Measurements from ENCODE around the gene ARHGAP21. TPM values are rescaled to one million over a fixed set of nuclear protein-coding genes. Genes with fewer than 3 reads are reported as not detected.
A peak's percentile ranks its signal among the peaks of the same experiment; 100 is the strongest.
"Not testable (repeated sequence)": the region's sequence is repeated elsewhere in the genome, so short reads cannot be mapped to it uniquely, and the experiment has no call there.

Gene ARHGAP21
- total RNA-seq, result 79.2 TPM

DNA sequence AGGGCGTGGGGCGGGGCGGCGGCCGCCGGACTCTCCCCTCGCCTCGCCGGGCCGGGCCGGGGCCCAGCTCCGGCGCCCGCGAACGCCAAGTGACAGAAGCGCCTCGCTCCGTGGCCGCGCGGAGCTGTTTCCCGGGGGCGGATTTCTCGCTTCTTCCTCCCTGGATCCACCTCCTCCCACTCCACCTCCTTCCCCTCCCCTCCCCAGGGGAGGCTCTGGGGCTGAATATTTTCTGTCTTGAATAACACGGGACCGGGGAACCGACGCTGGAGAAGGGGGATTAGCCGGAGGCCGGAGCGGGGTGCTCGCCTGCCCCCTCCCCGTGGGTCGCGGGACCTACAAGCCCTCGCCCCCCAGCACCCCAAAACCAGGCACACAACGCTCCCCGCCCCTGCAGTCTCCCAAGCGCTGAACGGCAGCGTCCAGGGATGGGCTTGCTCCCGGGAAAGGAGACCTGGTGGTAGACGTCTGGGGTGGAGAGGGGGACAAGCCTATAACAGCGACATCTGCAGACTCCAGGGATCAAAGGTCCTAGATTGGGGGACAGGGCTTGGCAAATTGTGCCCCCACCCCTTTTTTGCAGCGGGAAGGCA, at the start of gene ARHGAP21:
Gene ARHGAP21, minus strand, starts transcription at position 100 of the 593 bp plus-strand sequence. CDS start 1,988 bp downstream, outside the sequence.
- peak; percentile 74 for DNase-seq

DNA sequence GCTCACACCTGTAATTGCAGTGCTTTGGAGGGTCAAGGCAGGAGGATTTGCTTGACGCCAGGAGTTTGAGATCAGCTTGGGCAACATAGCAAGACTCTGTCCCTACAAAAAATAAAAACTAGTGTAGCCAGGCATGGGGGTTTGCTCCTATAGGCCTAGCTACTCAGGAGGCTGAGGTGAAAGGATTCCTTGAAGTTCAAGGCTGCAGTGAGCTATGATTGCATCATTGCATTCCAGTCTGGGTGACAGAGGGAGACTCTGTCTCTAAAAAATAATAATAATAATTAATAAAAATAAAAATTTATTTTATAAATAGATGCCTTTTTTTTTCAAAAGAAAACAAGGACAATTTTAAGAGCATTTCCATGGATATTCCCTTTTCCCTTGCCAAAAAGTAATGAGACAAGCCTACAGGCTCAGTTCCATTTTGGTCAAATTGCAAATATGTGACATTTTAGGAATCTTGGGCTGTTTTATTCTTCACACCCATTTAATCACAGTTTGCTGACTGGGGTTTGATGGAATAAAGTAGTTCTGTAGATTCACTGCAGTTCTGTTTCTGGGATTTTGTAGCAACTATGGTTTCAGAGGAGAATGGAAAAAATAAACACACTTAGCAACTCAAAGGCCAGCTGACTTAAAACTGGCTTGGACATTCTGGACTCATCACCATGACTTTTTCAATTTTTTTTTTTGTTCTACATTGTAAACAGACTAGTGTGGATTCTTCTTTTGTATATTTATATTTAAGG, 48.4 kb upstream of the ARHGAP21 start:
- no peak for DNase-seq

DNA sequence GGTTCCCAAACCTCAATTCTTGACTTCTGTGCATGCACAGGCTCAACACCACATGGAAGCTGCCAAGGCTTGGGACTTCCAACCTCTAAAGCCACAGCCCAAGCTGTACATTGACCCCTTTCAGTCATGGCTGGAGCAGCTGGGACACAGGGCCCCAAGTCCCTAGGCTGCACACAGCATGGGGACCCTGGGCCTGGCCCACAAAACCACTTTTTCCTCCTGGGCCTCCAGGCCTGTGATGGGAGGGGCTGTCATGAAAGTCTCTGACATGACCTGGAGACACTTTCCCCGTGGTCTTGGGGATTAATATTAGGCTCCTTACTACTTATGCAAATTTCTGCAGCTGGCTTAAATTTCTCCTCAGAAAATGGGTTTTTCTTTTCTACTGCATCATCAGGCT, 41.3 kb upstream of the ARHGAP21 start:
- not testable (repeated sequence) for DNase-seq

DNA sequence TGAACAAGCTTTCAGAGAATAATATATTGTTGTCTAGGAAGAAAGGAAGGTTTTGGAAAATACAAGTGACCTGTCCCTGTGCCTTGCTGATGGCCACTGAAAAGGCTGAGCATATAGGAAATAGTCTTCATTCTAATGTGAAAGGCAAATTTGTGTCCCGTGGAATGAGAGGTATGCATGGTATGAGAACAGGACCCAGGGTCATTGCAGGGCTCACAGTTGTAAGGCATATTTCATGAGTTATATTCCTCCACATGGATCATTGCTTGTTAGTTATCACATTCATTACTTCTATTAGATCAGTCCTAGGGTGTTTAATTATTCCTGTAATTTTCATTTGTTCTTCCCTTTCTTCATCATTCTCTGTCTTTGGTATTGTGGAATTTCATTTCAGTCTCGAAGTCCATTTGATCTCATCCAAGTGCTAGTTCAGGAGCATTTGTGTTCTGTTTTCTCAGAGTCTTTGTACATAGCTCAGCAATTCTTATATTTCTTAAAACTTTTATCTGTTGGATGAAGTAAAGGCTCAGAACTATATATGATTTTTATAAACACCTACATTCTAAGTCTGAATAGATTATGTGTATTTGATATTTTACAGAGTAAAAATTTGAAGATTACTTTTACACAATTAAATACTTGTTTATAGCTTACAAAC, 39.4 kb upstream of the ARHGAP21 start:
- DNase-seq, result no peak

DNA sequence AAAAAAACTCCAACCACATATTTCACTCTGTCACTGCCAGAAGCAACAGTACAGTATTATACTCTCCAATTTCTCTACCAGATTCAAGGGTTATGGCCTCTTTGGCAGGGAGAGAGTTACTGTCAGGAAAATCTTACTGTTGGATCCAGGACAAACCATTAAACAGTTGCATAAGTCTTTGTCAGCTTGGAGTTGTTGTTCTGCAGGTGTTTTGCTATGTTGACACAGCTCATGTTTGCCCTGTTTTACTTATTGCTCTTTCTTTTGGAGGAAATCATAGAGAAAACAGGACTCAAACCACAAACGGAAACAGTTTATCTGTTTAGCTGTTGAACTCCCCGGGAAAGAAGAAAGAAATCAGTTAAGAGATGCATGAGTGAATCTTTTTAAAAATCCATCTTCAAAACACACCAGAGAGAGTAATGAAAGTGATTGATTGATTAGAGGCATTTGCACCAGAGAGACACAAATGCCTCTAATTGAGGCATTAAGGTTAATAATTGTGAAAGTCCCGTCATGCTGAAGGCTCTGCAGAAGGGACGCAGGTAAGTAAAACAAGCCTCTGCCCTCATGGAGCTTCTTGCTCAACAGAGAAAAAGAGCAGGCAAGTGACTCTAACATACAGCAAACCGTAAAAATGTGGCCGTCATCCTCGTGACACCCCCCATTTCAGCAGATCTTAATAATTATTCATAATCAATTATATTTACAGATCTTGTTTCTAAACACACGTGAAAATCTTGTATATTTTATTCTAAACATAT, 38.7 kb upstream of the ARHGAP21 start:
- DNase-seq, result no peak

DNA sequence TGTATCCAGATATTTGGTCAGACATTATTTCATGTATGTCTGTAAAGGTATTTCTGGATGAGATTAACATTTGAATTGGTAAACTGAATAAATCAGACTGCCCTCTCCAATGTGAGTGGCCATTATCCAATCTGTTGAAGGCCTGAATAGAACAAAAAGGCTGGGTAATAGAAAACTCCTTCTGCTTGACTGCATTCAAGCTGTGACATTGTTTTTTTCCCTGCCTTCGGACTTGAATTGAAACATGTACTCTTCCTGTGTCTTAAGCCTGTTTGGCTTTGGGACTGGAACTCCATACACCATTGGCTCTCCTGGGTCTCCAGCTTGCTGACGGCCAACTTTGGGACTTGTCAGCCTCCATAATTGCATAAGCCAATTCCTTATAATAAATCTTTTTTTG, 36.0 kb upstream of the ARHGAP21 start:
- DNase-seq, result no peak

DNA sequence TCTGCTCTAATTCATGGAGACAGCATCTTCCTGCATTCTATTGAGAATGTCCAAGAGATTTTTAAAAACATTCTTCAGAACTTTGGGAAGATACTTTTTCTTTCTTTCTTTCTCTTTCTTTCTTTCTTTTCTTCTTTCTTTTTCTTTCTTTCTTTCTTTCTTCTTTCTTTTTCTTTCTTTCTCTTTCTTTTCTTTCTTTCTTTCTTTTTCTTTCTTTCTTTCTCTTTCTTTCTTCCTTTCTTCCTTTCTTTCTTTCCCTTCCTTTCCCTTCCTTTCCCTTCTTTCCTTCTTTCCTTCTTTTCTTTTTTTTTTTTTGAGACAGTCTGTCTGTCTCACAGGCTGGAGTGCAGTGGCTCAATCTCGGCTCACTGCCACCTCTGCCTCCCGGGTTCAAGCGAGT, 34.6 kb upstream of the ARHGAP21 start:
- DNase-seq, result not testable (repeated sequence)

DNA sequence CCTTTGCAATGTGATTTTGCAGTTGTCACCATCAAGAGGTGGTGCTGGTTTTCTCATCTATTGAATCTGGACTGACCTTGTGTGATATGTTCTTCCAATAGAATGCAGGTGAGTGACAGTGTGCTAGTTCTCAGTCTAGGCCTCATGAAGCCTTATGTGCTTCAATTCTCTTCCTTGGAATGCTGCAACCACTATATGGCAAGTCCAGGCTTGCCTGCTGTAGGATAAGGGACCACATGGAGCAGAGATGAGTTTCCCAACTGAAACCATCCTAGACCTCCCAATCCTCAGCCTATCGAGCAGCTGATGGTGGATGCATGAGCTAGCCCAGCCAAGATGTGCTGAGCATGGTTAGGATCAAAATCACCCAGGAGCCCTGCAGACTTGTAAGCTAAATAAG, 32.6 kb upstream of the ARHGAP21 start:
- no peak for DNase-seq

DNA sequence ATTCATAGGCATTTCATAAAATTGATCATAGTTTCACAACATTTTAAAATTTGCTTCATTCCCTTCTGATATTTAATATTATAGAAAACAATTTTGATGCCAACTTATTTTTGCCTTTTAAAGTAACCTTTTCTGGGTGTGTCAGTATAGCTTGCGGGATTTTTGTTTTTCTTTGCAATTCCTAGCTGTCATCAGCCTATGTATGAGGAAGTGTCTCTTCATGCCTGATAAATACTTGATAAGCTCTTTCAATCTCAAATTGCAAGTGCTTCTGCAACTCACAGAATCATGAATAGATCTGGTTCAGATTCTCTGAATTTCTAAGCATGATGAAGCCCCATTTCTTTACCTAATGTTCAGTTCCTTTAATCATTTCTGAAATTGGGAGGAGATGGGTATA, 28.0 kb upstream of the ARHGAP21 start:
- DNase-seq, result no peak

DNA sequence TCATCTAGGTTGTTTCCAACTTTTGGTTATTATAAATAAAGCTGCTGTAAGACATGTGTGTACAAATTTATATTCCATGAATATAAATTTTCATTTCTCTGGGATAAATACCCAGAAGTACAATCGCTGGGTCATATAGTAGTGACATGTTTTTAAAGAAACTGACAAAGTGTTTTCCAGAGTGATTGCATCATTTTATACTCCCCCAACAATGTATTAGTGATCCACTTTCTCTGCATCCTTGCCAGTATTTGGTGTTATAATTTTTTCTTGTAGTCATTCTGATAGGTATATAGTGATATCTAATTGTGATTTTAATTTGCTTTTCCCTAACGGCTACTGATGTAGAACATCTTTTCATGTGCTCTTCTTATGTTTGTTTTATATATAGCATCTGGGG, 27.0 kb upstream of the ARHGAP21 start:
- DNase-seq, result no peak

DNA sequence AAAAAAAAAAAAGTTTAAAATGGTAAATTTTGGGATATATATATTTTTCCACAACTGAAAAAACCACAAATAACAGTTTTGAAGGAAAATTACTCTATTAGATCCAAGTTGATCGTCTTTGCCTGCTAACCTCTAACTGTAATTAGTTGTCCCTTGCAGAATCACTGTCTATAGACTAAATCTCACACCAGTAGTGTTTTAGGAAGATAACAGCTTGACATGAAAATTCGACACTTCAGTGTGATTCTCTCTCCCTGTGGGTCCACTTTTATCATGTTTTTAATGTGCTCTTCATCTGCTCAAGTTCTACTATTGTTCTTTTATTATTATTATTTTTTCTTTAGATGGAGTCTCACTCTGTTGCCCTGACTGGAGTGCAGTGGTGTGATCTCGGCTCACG, 24.5 kb upstream of the ARHGAP21 start:
- no peak for DNase-seq

DNA sequence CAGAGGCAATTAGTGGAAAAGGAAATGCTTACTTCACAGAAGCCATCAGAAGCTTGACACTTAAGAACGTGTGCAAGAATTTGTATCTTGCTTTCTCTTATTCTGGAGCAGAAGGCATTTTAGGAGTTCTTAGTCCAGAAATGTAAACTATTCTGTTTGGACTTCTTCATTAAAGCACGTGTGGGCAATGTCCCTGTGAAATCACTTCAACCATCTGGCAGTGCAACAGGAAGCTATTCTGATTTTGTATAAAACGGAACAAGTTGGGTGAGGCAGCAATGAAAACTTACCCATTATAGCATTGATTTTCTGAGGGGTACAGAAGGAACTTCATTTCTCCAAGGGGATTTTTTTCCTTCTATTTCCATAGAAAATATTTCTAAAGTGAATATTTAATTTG, 21.3 kb upstream of the ARHGAP21 start:
- DNase-seq, result no peak

DNA sequence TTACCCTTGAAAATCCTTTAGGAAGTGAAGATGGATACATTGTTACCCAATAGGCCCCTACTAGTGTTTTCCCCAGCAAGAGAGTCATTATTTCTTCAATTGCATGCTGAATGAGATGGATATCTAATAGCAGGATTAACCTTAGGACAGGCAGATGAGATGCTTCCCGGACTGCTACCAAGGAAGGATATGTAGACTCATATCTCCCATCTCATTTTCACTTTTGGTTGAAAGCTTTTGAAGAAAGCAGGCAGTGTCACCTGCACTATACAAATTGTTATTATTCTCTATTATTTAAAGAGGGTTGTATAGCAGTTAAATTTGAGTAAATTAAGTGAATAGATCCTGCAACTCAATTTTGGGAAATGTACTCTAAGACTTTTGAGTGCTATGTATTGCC, 17.0 kb upstream of the ARHGAP21 start:
- DNase-seq, result no peak

DNA sequence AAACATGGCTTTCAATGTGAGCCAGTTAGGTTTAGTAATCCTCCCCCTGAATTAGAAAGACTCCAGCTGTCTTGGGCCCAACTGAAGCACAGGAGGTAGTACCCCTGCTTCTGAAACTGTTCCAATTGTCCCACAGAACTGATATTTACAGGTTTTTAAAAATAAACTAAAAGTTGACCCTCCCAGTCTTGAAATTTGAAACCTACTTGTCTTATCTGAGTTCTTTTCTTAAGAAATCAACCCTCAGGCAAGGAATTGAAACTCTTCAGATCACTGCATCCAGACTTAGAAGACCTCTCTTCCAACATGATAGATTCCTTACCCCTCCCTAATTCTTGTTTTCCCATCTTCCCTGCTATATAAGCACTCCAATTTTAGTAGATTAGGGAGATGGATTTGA, 13.3 kb upstream of the ARHGAP21 start:
- no peak for DNase-seq

DNA sequence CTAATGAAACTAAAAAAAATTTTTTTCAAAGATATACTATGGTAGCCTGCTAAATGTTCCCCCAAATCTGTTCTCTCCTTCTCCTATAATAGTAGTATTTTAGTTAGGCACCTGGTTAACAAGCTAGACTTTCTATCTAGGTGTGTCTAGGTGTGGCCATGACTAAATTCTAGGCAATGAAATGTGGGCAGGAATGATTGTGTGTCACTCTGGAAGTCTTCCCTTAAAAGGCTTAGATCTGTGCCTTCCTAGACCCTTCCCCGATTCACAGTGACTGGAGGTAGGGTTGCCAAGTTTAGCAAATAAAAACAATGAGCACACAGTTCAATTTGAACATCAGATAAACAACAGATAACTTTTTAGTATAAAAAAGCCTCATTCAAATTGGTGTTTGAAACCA, 8.3 kb upstream of the ARHGAP21 start:
- DNase-seq, result no peak

DNA sequence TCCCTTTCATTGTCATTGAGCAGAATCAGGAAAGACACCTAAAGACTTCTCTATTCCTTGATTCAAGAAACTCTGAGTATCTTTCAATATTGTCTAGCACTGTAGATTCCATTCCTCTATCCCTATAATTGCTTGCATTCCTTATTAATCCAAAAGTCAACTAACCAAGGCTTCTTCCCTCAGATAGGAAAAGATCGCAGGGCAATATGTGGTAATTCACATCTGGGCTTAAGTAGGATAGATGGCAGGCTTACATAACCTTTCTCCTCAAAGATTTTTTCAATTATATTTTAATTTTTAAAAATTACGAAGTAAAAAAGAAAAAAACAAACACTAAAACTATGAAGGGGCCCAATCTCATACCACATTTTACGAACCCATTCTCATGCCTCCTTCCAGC, 7.1 kb upstream of the ARHGAP21 start:
- DNase-seq, result no peak

DNA sequence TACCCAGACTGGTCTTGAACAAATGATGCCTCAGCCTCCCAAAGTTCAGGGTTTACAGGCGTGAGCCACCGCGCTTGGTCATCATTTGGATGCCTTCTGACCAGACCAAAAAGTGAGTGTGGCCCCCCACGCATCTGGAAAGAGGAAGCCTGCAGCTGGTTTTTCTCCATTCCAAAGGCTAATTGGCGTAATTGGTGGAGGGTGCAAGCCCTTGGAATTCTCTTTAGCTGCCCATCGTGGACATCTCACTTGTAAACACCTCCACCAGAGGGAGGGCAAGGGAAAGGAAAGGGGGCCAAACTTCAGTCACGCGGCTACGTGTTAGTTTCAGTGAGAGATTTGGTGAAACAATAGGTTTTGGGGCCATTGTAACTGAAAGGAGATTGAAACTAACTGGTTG, 4.1 kb upstream of the ARHGAP21 start:
- no peak for DNase-seq

DNA sequence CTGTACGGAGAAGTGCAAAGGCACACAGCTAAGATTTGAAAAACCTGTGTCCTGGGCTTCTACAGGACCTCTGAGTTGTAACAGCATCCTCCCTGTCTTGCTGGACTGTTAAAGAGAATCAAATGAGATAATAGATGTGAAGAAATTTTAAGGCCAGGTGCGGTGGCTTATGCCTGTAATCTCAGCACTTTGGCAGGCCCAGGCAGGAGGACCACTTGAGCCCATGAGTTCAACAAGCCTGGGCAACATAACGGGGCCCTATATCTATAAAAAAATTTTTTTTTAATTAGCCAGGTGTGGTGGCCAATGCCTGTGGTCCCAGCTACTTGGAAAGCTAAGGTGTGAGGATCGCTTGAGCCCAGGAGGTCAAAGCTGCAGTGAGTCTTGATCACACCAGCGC, 2.9 kb upstream of the ARHGAP21 start:
- no peak for DNase-seq

DNA sequence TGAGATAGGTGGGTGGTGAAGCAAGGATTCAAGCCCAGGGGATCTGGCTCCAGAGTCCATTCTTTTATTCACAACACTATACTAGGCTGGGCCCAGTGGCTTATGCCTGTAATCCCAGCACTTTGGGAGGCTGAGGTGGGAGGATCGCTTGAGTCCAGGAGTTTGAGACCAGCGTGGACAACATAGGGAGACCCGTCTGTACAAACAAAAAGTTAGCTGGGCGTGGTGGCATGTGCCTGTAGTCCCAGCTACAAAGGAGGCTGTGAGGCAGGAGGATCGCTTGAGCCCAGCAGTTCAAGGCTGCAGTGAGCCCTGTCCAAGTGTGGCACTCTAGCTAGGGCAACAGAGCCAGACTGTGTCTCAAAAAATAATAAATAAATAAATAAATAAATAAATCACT, 2.3 kb upstream of the ARHGAP21 start:
- not testable (repeated sequence) for DNase-seq

DNA sequence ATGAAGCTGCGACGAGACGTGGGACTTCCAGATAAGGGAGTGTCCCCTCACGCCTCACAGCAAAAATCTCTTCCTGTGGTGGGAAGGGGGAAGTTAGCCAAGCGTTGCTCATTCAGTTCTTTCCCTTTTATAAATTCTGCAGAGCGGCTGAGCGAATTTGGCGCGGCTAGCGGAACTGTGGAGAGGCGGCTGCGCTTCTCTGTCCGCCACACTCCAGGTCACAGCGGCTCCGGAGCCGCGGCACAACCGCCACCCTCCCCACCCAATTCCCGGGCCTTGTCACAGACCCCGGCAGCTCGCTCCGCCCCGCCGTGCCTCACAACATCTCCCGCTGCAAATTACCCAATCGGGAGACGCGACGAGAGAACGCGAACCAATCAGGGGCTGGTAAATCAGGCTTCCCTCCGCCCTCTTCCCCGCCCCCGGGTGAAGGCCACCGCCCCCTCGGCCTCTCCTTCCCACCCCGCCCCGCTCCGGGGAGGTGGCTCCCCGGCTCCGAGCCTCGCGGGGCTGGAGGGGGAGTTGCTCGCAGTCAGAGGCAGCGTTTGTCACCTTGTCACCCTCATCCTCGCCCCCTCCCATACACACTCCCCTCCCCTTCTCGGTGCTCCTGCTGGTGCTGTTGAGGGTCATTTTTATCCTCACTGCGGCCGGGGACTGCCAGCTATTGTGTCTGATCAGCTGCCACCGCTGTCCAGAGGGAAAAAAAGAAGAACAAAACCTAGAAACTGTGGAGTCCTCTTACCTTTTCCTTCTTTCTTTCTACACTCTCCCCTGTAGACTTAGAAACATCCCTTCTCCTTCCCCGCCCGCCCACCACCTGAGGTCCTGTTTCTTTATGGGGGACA, 918 bp upstream of the ARHGAP21 start:
- DNase-seq, result peak; percentile 98

DNA sequence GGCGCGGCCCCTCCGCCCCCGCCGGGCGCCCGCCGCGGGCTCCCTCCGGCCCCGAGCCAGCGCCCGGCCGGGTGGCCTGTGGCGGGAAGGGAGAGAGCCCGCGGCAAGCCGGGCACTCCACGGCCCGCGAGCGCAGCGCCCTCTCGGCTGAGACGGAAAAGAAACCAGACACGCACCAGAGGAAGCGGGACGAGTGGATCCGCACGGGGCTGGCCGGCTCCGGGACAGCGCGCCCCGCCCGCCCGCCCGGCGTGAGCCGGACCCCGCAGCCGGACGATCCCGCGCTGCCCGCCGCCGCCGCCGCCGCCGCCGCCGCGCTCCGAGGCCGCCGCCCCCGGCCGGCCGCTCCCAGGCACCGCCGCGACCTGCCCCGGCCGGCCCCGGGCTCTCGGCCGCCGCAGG, 300 bp downstream of the ARHGAP21 start:
- no peak for DNase-seq
